ENCODE measurements around the gene CXCL5.

DNA sequence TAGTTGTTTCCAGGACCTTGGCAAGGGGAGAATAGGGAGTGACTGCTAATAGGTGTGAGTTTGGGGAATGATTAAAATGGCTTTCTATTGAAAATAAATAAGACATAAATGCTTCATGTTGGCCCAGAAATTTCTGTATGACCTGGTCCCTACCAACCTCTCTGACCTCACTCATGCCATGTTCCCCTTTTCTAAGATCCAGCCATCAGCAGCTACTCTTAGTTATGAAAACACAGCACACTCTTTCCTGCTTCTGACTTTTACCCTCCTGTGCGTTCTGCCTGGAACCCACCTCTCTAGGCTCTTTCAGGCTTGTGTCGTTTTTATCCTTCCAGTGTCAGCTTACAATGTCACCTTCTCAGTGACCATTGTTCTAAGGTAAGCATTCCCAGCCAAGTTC, 14.8 kb upstream of the CXCL5 start:
- TF ChIP-seq, protein P1, sequence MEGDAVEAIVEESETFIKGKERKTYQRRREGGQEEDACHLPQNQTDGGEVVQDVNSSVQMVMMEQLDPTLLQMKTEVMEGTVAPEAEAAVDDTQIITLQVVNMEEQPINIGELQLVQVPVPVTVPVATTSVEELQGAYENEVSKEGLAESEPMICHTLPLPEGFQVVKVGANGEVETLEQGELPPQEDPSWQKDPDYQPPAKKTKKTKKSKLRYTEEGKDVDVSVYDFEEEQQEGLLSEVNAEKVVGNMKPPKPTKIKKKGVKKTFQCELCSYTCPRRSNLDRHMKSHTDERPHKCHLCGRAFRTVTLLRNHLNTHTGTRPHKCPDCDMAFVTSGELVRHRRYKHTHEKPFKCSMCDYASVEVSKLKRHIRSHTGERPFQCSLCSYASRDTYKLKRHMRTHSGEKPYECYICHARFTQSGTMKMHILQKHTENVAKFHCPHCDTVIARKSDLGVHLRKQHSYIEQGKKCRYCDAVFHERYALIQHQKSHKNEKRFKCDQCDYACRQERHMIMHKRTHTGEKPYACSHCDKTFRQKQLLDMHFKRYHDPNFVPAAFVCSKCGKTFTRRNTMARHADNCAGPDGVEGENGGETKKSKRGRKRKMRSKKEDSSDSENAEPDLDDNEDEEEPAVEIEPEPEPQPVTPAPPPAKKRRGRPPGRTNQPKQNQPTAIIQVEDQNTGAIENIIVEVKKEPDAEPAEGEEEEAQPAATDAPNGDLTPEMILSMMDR (IDR thresholded peaks at IDR 0.05): no peak
- no peak for TF ChIP-seq TCF7L2 (IDR thresholded peaks at IDR 0.05; ENCODE audit: low read depth, low read length)
- TF ChIP-seq POLR2AphosphoS5 (IDR thresholded peaks at IDR 0.05; ENCODE audit: low read depth, low read length): no peak
- TF ChIP-seq, protein P2, sequence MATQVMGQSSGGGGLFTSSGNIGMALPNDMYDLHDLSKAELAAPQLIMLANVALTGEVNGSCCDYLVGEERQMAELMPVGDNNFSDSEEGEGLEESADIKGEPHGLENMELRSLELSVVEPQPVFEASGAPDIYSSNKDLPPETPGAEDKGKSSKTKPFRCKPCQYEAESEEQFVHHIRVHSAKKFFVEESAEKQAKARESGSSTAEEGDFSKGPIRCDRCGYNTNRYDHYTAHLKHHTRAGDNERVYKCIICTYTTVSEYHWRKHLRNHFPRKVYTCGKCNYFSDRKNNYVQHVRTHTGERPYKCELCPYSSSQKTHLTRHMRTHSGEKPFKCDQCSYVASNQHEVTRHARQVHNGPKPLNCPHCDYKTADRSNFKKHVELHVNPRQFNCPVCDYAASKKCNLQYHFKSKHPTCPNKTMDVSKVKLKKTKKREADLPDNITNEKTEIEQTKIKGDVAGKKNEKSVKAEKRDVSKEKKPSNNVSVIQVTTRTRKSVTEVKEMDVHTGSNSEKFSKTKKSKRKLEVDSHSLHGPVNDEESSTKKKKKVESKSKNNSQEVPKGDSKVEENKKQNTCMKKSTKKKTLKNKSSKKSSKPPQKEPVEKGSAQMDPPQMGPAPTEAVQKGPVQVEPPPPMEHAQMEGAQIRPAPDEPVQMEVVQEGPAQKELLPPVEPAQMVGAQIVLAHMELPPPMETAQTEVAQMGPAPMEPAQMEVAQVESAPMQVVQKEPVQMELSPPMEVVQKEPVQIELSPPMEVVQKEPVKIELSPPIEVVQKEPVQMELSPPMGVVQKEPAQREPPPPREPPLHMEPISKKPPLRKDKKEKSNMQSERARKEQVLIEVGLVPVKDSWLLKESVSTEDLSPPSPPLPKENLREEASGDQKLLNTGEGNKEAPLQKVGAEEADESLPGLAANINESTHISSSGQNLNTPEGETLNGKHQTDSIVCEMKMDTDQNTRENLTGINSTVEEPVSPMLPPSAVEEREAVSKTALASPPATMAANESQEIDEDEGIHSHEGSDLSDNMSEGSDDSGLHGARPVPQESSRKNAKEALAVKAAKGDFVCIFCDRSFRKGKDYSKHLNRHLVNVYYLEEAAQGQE (IDR thresholded peaks at IDR 0.05; ENCODE audit: insufficient read depth in 1 of 2, low read depth in 2 of 2, low read length in 1 of 2): no peak

Measured in Panc1 (cell line).